ENCODE results near the gene ZBTB7B. TPM values are rescaled to one million over a fixed set of nuclear protein-coding genes. Genes with fewer than 3 reads are reported as not detected.

Gene ZBTB7B
- total RNA-seq, 6 experiments from 2014 or later, result 31.1 to 37.1 (median 34.1) TPM

DNA sequence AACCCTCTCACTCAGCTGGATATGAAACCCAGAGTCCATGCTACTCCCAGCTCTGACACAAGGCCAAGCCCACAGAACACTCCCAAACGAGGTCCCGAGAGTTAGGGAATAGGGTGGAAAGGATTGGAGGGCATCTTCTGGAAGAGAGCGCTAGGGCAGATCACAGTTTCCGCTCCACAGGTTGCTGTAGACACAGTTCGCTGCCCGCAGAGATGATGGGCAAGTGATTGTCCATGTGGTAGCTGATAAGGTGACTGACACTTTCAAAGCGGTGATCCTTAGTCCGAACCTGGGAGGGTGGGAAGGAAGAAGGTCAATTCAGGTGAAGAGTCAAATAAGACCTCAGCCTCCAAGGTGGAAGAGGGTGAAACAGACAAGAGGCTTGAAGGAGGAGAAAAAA is 39.0 kb upstream of the ZBTB7B start:
- 0 out of 2 replicates have a peak overlapping the region, but pooled peaks have one; percentile 9 for H3K4me3 Mint-ChIP-seq
- TF ChIP-seq, protein P1, sequence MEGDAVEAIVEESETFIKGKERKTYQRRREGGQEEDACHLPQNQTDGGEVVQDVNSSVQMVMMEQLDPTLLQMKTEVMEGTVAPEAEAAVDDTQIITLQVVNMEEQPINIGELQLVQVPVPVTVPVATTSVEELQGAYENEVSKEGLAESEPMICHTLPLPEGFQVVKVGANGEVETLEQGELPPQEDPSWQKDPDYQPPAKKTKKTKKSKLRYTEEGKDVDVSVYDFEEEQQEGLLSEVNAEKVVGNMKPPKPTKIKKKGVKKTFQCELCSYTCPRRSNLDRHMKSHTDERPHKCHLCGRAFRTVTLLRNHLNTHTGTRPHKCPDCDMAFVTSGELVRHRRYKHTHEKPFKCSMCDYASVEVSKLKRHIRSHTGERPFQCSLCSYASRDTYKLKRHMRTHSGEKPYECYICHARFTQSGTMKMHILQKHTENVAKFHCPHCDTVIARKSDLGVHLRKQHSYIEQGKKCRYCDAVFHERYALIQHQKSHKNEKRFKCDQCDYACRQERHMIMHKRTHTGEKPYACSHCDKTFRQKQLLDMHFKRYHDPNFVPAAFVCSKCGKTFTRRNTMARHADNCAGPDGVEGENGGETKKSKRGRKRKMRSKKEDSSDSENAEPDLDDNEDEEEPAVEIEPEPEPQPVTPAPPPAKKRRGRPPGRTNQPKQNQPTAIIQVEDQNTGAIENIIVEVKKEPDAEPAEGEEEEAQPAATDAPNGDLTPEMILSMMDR (IDR thresholded peaks at IDR 0.05), result no peak
- H3K27me3 Mint-ChIP-seq (ENCODE audit: insufficient read depth), result peaks cover 9% of the 10 kb centered on the region
- H3K36me3 Mint-ChIP-seq (ENCODE audit: low read depth), result peaks cover 34% of the 10 kb centered on the region
- no peaks in the 10 kb centered on the region for H3K9me3 Mint-ChIP-seq
- peaks cover 62% of the 10 kb centered on the region for H3K4me1 Mint-ChIP-seq (ENCODE audit: low read depth)
- DNase-seq, result no peak
- peak overlapping the region; percentile 67 for H3K27ac Mint-ChIP-seq

DNA sequence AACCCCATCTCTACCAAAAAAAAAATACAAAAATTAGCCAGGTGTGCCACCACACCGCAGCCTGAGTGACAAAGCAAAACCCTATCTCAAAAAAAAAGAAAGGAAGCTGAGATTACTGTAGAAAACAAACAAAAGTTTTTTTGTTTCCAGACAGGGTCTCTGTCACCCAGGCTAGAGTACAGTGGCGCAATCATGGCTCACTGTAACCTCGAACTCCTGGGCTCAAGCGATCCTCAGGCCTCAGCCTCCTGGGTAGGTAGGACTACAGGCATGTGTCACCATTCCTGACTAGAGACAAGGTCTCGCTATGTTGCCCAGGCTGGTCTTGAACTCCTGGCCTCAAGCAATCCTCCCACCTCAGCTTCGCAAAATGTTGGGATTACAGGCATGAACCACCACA is 38.2 kb upstream of the ZBTB7B start:
- peak overlapping the region; percentile 67 for H3K27ac Mint-ChIP-seq
- H3K9me3 Mint-ChIP-seq, result no peaks in the 10 kb centered on the region
- H3K27me3 Mint-ChIP-seq (ENCODE audit: insufficient read depth), result peaks cover 13% of the 10 kb centered on the region
- H3K4me1 Mint-ChIP-seq (ENCODE audit: low read depth), result peaks cover 69% of the 10 kb centered on the region
- H3K4me3 Mint-ChIP-seq, result no peak overlapping the region
- TF ChIP-seq, protein P1 (IDR thresholded peaks at IDR 0.05), result no peak
- peaks cover 41% of the 10 kb centered on the region for H3K36me3 Mint-ChIP-seq (ENCODE audit: low read depth)
- DNase-seq, result no peak

DNA sequence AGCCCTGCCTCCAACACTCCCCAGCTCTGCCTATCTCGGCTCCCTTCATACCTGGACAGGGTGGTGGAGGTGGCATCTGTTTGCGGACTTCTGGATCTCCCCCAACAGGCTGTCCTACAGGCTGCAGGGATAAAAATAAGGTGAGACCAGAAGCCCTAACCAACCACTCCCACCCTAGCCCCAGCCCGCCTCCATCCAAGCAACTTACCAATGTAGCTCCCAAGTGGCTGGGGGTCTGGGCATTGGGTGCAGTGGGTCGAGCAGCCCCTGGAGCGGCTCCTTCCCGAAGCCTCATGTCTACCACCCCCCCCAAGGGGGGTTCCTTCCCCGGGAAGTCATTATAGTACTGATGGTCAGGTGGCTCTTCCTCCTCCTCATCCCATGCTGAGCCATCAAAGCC is 36.5 kb upstream of the ZBTB7B start:
- DNase-seq, result no peak
- H3K4me1 Mint-ChIP-seq (ENCODE audit: low read depth), result peaks cover 64% of the 10 kb centered on the region
- no peak overlapping the region for H3K4me3 Mint-ChIP-seq
- no peaks in the 10 kb centered on the region for H3K9me3 Mint-ChIP-seq
- H3K36me3 Mint-ChIP-seq (ENCODE audit: low read depth), result peaks cover 46% of the 10 kb centered on the region
- peaks cover 9% of the 10 kb centered on the region for H3K27me3 Mint-ChIP-seq (ENCODE audit: insufficient read depth)
- H3K27ac Mint-ChIP-seq, result no peak overlapping the region
- TF ChIP-seq, protein P1 (IDR thresholded peaks at IDR 0.05), result no peak

DNA sequence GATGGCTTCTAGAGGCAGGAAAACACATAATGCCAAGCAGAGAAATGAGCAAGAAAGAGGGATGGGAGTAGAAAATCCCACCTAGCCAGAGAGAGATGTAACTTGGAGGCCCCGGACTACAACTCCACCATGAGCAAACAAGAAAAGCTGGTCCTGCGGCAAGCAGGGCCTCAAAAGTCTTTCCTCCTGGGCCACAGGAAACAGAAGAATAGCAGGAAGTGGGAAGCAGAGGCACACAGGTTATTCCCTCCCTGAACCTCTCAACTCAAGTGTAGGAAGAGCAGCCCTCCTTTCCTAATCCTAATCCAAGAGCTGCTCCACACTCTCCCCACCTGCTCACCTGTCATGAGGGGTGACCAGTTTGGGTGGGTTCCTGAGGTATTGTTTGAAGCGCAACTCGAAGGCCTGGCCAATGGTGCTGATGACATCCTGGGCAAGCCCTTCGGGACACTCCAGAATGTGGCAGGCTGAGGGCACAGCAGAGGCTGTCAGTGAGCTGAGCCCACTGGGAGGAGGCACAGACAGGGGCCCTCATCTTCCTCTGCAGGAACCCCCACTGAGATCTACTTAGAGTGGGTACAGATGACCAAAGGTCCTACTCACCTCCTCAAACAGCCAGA is 35.2 kb upstream of the ZBTB7B start:
- TF ChIP-seq, protein P1 (IDR thresholded peaks at IDR 0.05), result no peak
- Mint-ChIP-seq H3K27ac (no peak overlapping the region), H3K4me1 (ENCODE audit: low read depth) (peaks cover 59% of the 10 kb centered on the region), H3K9me3 (no peaks in the 10 kb centered on the region), H3K27me3 (ENCODE audit: insufficient read depth) (peaks cover 5% of the 10 kb centered on the region), H3K36me3 (ENCODE audit: low read depth) (peaks cover 55% of the 10 kb centered on the region), H3K4me3 (peak overlapping the region; percentile 95)
- no peak for DNase-seq

DNA sequence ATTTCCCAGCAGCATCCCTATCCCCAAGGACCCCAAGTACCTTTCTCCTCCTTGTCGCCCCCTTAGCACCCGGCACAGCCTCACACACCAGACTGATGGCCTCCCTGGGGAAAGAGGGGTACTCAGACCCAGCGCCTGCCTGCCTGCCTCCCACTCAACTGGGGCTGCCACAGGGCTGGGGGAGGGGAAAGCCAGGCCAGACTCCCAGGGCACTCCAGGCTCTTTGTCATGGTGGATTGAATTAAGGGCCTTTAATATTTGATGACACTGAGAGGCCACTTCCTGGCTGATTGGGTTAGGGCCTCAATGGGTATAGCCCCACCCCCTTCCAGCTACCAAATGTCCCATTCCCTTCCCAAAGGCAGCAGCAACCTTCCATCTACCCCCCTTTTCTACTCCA is 33.9 kb upstream of the ZBTB7B start:
- H3K27ac Mint-ChIP-seq, result no peak overlapping the region
- peak overlapping the region; percentile 95; the same call in 1 of the 2 replicates for H3K4me3 Mint-ChIP-seq
- H3K36me3 Mint-ChIP-seq (ENCODE audit: low read depth), result peaks cover 46% of the 10 kb centered on the region
- H3K27me3 Mint-ChIP-seq (ENCODE audit: insufficient read depth), result peaks cover 7% of the 10 kb centered on the region
- peaks cover 47% of the 10 kb centered on the region for H3K4me1 Mint-ChIP-seq (ENCODE audit: low read depth)
- no peaks in the 10 kb centered on the region for H3K9me3 Mint-ChIP-seq
- TF ChIP-seq, protein P1 (IDR thresholded peaks at IDR 0.05), result no peak
- DNase-seq, result no peak

Measured in HFFc6 (cell line).